VCaP (cell line): ENCODE results near the gene DNAAF3.

Experiments used
- H3K27ac ChIP-seq: fragments of 450-650 bp; 2 replicates; pipeline ENCODE4 v1.5.1; 2017
- CTCF ChIP-seq: fragments of 450-650 bp; conservative IDR thresholded peaks from 2 replicates; pipeline ENCODE4 v1.5.1; 2017; ENCODE audit warnings: mild to moderate bottlenecking, moderate library complexity

DNAAF3 gene

DNA sequence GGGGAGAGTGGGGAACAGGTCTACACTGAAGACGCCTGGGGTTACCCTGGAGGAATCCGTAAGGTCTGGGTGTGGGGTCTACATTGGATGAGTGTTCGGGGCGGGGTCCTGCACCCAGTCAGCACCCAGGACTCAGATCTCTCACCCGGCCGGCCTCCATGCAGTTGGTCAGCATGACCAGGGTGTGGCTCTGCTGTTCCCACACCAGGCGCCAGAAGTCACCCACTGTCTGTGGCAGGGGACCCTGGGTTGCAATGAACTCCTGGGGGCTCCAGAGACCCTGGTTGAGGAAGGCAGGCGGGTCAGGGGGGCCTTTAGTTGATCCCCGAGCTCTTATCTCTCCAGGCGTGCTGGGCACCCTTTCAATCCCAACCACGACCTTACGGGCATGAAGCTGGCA is 19.7 kb upstream of the DNAAF3 start:
- TF ChIP-seq CTCF, result no peak
- no peak overlapping the region for H3K27ac ChIP-seq

DNA sequence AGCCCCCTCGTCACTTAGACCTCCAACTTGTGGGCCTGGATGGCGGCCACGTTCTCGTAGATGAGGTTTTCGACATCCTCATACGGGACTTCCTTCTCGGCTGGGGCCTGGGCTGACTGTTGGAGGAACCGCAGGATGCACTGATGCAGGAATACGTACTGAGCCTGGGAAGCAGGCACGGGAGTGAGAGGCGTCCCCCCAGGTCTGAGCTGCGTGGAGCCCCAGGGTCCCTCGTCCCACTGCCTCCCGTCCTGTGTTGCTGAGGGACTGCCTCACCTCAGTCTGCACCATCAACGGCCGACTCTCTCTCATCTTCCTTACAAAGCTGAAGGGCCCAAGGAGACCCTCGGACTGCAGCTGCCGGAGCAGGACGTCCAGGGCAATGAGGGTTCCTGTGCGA is 15.3 kb upstream of the DNAAF3 start:
- TF ChIP-seq CTCF, result no peak
- H3K27ac ChIP-seq, result no peak overlapping the region

DNA sequence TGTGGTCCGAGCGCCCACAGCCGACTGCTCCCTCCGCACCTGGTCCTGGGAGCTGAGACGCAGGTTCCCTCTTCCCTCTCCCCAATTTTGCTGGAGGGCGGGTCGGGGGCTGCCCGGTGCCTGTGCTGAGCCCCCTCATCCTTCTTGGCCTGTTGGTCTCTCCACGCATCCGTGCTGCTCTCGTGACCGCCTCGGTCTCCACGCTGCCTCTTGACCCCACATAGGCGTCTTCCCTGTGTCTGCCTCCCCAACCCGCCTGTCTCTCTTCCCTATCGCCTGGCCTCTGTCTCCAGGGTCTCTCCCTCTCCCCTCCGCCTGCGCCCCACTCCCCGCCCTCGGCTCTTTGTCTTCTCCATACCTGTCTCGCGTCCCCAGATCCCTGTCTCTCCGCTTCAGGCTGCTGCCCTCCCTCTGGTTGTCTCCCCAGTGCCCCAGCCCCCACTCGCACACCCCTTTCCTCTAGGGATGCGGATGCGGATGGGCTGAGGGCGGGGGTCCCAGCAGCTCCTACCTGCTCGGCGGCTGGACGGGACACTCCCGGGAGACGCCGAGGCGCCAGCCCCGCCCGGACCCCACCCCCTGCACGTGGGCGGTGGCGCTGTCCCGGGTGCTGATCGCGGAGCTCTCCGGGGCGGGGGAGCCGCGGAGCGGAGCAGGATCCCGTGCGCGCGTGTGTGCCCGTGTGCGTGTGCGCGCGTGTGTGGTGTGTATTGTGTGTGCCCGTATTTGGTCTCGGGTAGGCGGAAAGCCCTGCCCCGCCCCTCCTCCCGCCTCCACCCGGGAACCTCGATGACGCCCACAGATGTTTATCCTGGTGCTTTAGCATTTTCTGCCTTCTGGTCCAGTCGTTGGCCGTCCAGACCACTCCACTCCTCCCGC is 13.4 kb upstream of the DNAAF3 start, which contains the start of gene SYT5:
SYT5 (minus strand) TSS at position 684 of the 879 bp plus-strand sequence. CDS start 1,248 bp downstream, outside the sequence.
- TF ChIP-seq CTCF, result no peak
- H3K27ac ChIP-seq, result peak within 1 kb of the TSS; percentile 33; the same call in 1 of the 2 replicates

GRCh38 chr19:55178781-55179599 is 12.6 kb upstream of the DNAAF3 start:
- H3K27ac ChIP-seq, result peak overlapping the region; percentile 33; the same call in 1 of the 2 replicates
- TF ChIP-seq CTCF, result no peak

DNA sequence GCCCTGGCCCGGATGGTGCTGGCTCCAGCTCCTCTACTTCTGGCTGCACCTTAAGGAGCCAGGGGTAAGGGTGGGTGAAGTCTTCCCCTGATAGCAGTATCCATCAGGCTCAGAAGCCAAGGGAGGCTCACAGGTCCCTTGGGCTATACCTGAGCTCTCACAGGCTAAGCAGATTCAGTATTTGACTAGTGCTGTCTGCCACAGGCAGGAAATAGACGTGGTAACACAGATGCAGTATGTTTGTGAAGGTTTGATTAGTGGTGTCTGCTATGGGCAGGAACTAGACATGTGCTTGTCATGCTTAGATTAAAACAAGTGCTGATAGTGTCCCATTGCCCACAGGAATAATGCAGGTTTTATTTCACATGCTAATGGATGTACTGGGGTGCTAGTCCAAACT is 9.7 kb upstream of the DNAAF3 start:
- H3K27ac ChIP-seq, result no peak overlapping the region
- TF ChIP-seq CTCF, result no peak

GRCh38 chr19:55175117-55175867 is 8.9 kb upstream of the DNAAF3 start:
- no peak overlapping the region for H3K27ac ChIP-seq
- no peak for TF ChIP-seq CTCF
